ENCODE measurements around the gene ARID5A. TPM values are rescaled to one million over a fixed set of nuclear protein-coding genes. Genes with fewer than 3 reads are reported as not detected.

The ARID5A gene
- total RNA-seq, 4 donors from 2014 or later: 12.6 to 26.0 (median 22.1) TPM

DNA sequence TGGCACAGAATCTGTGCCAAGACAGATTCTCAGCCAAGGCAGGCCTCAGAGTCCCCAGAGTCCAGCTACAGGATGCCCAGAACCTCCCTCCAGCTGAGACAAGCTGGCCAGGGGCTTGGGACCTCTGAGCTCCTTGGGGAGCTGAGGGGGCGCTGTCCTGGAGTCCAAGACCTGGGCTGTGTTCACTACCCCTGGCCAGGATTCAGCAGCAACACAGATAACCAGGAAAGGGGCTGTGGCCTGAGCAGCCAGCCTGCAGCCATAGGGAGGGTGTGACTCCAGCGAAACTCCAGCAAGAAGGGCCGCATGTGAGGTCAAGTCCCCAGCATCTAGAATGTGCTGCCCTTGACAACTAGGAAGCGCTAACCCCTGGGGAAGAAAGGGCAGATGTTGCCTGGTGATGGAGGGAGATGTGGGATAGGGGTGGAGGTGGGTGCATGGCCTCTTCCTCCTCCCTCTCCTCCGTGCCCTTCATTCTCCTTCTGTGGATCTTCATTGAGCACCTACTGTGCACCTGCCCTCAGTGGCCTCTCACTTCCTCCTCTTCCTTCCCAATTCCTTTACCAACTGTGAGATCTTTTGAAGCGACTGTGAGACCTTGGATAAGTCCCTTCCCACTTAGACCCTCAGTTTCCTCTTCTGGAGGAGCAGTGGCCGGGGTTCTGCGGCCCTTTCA lies 7.7 kb upstream of the ARID5A start:
- TF ChIP-seq, protein P1, sequence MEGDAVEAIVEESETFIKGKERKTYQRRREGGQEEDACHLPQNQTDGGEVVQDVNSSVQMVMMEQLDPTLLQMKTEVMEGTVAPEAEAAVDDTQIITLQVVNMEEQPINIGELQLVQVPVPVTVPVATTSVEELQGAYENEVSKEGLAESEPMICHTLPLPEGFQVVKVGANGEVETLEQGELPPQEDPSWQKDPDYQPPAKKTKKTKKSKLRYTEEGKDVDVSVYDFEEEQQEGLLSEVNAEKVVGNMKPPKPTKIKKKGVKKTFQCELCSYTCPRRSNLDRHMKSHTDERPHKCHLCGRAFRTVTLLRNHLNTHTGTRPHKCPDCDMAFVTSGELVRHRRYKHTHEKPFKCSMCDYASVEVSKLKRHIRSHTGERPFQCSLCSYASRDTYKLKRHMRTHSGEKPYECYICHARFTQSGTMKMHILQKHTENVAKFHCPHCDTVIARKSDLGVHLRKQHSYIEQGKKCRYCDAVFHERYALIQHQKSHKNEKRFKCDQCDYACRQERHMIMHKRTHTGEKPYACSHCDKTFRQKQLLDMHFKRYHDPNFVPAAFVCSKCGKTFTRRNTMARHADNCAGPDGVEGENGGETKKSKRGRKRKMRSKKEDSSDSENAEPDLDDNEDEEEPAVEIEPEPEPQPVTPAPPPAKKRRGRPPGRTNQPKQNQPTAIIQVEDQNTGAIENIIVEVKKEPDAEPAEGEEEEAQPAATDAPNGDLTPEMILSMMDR (IDR thresholded peaks at IDR 0.05; ENCODE audit: low read depth): no peak

DNA sequence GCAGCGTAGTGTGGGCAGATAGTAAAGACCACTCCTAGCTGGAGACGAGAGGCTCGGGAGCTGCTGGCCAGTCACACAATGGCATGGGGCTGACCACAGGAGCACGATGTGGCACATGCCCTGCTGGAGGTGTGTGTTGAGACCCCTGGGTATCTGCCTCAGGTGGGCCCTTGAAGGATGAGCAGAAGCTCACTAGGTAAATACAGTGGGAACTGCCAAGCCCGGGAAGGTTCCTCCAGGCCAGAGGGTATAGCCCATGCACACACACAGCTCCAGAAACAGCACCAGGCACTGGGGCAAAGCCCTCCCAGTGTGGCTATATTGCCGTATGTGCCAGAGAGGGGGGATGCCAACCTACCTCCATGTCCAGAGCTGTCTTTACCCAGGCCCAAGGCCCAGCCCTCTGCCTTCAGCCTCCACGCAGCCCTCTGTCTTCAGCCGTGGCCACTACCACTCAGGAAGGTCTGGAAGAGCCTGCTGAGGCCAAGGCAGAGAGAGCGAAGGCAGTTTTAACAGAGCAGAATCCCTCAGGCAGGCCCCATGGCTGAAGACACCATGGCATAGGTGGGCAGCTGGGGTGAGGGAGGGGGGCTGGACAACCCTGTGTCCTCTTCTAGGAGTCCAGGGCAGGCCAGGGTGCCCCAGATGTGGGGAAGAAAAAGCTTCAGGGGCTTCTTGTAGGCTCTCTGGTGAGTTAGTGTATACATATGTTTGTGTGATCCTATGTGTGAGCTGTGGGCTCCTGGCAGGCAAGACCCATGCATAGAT lies 7.0 kb upstream of the ARID5A start:
- TF ChIP-seq, protein P1 (IDR thresholded peaks at IDR 0.05; ENCODE audit: low read depth): no peak

DNA sequence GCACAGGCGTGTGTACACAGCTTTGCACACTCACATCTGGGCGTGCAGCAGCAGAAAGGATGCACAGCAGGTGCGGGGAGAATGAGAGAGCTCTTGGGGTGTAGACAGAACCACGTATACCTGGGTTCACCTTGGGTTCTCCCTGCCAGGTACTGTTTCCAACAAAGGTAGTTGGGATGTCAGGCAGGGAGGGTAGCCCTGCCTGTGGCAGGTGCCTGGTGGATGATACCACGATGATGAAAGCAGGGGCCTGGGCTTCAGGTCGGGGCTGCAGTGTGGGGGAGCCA lies 6.5 kb upstream of the ARID5A start:
- TF ChIP-seq, protein P1 (IDR thresholded peaks at IDR 0.05; ENCODE audit: low read depth): no peak

DNA sequence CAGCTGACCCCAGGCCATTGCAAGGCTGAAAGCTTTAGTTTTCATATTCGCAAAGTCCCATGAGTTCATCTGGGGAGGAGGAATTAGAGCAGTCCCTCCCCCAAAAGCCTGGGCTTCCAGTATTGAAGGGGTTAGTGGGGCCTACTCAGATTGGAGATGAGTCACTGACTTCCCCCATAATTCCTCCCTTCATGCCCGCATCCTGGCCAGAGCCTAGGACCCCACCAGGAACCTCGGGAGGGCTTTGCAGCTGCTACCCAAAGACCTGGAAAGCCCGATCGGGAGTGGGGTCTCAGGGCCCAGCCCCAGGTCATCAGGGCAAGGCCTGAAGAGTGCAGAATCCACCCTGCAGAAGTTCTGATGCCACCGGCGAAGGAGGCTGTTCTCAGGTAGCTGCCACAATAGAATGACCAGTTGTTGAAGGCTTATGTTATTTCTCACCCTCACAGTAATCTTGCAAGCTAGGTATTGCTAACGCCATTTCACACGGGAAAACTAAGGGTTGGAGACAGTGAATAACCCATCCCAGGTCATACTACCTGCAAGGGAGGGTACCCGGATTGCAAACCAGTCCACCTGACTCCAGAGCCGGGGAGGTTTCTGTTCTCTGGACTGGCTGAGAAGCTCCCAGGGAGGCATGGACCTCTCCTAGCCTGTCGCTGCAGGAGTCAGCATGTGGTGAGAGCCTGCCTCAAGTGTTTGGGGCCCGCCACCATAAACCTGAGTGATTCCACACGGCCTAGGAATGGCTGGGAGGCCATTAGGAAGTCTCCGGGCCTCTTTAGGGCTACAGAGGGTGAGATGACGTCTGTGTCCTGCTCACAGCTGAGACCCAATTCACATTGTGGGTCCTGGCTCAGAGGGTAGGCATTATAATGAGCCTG lies 5.8 kb upstream of the ARID5A start:
- TF ChIP-seq, protein P1 (IDR thresholded peaks at IDR 0.05; ENCODE audit: low read depth): no peak

DNA sequence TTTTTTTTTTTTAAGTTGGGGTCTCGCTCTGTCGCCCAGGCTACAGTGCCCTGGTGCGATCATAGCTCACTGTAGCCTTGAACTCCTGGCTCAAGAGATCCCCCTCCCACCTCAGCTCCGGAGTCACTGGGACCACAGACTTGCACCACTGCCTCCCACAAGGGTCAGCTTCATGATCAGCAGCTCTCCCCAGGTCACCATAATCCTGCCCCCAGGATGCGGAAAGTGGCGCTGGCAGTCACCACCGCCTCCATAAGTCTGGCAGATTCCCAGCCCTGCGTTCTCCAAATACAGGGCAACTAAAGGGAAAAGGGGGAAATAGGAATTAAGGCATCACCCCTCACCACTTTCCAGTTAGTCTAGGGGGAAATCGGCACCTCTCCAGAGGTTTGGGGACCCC lies 5.2 kb upstream of the ARID5A start:
- TF ChIP-seq, protein P1 (IDR thresholded peaks at IDR 0.05; ENCODE audit: low read depth): no peak

DNA sequence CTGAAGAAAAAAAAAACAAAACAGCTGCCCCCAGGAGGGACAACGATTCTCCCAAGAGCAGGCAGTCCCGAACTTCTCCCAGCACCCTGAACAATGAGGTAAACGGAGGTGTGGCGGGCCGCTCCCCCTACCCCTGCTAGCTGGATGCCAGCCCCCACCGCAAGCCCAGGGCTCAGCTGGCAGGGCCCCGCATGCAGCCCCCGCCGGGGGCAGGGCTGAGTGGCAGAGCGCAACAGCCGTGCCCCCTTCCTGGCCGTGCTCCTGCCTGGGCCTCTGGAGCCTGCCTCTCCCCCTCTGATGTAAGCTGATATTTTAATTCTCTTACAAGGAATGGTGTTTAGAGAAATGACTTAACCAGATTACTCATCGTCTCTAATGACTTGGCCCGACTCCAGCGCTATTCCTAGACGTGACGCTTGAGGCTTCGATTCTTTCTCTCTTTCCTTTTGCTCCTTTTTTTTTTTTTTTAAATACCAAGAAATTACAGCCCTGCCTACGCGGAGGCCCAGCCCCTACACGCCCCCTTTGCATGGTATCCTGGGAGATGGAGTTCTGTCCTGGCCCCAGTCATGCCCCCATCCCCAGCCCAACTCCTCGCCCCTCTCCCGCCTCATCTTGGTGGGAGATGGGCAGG lies 4.6 kb upstream of the ARID5A start:
- TF ChIP-seq, protein P1 (IDR thresholded peaks at IDR 0.05; ENCODE audit: low read depth): no peak
